Islet precursor cell (in vitro differentiated cells): Measurements from ENCODE around the gene ATP8A2.

Source experiments
- DNase-seq: peaks from one replicate; pipeline ENCODE4 v3.0.0-alpha.2; 2018

Gene ATP8A2

GRCh38 chr13:25867038-25867437 is 495.3 kb downstream of the ATP8A2 start:
- DNase-seq: no peak

- no peak for DNase-seq
These were observed 496.7 kb downstream of the ATP8A2 start for GRCh38 chr13:25868490-25868889.

- no peak for DNase-seq
These were observed 498.2 kb downstream of the ATP8A2 start for GRCh38 chr13:25869941-25870340.

GRCh38 chr13:25871389-25872125 is 499.8 kb downstream of the ATP8A2 start:
- DNase-seq: no peak

GRCh38 chr13:25872481-25873241 is 500.9 kb downstream of the ATP8A2 start:
- DNase-seq: no peak

GRCh38 chr13:25873242-25873612 is 501.5 kb downstream of the ATP8A2 start:
- DNase-seq: no peak

GRCh38 chr13:25874064-25874737 is 502.4 kb downstream of the ATP8A2 start:
- no peak for DNase-seq

- DNase-seq: no peak
These were observed 503.1 kb downstream of the ATP8A2 start for GRCh38 chr13:25874907-25875306.

GRCh38 chr13:25876247-25876646 is 504.5 kb downstream of the ATP8A2 start:
- DNase-seq: no peak

- DNase-seq: no peak
These were observed 507.7 kb downstream of the ATP8A2 start for GRCh38 chr13:25879466-25879865.

GRCh38 chr13:25881136-25881926 is 509.6 kb downstream of the ATP8A2 start:
- no peak for DNase-seq

- DNase-seq: peak; percentile 84
These were observed 510.2 kb downstream of the ATP8A2 start for GRCh38 chr13:25881971-25882451.

- DNase-seq: no peak
These were observed 510.9 kb downstream of the ATP8A2 start for GRCh38 chr13:25882466-25883357.

- DNase-seq: no peak
These were observed 513.6 kb downstream of the ATP8A2 start for GRCh38 chr13:25885418-25885817.

GRCh38 chr13:25886438-25887214 is 514.9 kb downstream of the ATP8A2 start:
- no peak for DNase-seq

- no peak for DNase-seq
These were observed 516.3 kb downstream of the ATP8A2 start for GRCh38 chr13:25887962-25888655.

GRCh38 chr13:25890671-25891212 is 519.0 kb downstream of the ATP8A2 start:
- no peak for DNase-seq

- no peak for DNase-seq
These were observed 527.2 kb downstream of the ATP8A2 start for GRCh38 chr13:25898991-25899390.

- no peak for DNase-seq
These were observed 527.7 kb downstream of the ATP8A2 start for GRCh38 chr13:25899464-25899863.

- DNase-seq: no peak
These were observed 528.2 kb downstream of the ATP8A2 start for GRCh38 chr13:25899952-25900351.
